Stromal cell of bone marrow (primary cell): ENCODE data around the gene MEIS1.

Experiments
- DNase-seq: peaks from one replicate; pipeline ENCODE4 v3.0.0-alpha.2; 2012; ENCODE audit warnings: low read depth

Gene MEIS1

DNA sequence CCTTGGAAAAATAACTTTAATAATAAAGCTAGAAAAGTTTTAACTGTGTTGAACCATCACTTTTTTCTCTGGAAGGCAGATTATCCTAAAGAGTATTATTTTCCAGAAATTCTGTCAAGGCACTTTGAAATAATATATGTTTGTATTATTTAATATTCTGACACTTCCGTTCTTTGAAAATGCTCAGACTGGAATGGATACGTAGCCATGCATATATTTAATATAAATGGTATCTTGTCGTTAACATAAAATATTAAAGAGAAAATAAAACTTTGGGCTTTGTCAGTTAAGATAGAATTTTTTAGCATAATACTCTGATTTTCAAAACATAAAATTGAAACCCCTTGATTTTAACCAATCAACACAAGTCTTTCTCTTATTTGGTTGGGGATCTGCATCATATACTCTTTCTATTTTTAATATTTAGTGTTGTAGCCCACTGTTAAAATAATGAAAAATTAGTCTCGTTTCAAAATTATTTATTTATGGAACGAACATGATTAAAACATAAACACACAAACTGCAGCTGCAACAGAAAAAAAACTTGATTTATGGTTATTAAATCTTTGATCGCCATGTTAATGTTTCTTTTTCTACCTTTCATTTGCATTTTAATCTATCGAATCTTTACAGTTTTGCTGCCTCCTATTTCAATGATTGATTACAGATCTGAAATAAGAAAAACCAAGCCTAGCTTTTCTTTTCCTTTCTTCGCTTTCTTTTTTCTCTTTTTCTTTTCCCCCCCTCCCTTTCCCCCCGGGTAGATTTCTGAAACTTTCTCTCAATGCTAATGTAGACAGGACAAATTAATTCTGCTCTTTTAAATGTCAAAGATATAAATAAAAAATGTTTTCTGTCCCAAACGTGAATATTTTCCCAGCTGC lies 145.5 kb downstream of the MEIS1 start:
- DNase-seq = no peak

DNA sequence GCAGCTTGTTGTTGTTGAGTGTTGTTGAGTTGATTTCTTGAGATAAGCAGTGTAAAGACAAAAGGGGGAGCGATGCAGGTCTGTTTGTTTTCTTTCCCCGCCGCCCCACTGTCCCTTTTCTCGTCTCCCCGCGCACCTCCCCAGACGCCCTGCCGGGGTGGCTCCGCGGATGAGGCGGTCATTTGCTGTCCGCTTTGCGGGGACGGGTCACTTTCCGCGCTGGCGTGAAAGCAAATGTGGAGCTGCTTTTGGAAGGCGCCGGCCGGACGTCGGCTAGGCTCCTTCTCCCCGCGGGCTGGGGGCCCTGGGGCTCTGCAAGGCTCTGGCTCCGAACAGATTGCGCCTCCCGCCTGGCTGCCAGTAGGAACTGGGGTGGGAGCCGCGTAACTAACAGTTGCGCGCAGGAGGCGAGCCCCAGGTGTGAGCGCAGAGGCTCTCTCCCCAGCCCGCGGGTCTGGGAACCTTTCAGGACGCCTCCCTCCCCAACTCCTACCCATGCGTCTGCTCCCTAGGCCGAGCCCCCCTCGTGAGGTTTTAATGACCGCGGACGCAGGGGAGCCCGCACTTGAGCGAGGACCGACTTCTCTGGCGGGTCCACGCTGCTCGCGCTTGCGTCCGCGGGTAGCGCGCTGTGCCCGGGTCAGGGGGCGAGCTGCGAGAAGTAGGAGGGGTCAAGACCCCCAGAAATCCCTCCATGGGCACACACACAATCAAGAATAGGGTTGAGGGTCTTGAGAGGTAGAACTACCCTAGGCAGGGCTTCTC lies 146.6 kb downstream of the MEIS1 start:
- no peak for DNase-seq

DNA sequence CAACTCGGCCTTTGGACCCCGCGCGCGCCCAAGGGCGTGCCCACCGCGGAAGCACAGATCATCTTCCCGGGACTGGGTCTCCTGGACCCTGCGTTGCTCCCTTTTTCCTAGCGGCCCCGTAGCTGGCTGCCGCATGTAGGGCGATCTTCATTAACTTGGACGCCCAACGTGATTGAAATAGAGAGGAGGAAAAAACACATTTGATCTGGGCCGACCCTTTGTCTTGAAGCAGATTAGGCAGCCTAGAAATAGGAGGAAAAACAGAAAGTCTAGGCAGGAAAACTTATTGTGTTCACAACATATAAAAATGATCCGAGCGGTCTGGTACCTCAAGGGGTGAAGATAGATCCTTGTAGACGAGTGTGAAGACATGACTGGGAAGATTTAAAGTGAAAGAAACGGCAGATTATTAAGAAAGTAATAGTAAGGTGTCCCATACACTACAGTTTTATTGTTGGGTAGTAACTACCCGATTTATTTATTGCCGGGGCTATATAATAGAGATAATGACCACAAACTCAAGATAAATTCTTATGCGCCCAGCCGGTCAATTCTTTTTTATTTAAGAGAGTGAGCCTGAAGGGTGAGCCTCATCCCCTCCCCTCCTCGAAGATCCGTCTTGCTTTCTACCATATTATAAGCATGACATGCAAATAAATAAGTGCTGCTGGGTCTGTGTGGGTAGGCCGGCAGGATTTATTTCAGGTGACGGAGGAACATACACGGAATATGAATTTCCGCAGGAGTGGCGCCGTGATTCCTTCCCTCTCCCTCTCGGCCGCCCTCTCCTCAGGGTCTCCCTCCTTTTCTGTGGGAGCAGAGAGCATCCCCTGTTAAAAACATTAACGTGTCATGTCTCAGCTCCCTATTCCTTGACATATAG lies 147.4 kb downstream of the MEIS1 start:
- no peak for DNase-seq

DNA sequence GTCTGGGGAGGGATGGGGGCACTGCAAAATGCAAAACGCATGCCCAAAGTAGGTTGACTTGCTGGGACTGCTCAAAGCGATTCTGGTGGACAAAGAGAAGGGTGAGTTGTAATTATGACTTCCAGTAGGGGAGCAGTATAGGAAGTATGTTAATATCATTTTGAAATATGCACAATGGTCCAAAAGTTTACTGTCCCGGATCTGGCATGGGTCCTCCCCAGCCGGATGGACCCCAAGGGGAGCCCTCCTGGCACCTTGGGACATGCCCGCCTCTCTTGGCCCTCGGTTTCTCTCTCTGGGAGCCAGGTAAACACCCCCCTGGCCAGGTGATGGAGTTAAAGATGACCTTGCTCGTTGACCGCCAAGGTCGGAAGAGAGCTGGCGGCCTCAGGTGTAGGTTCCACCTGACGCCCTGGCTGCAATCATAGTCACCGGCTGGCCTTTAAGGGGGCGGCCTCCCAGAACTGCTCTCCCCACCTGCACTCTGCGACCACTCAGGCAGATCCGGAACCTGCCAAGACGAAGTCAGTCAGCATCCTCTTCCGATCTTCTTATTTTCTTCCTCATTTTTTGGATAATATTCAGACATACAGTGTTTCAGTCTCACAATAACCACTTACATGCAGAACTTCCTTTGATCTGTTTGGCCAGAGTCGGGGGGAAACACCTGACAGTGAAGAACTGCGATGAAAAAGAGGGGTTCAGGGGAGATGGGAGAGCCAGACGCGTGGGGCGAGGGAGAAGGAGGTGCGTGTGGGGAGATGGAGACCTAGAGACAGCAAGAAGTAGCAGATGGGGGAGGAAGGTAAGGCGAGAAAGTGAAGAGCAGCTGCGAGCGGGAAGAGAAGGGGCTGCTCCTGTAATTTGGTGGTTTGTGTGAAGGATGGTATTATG lies 148.3 kb downstream of the MEIS1 start:
- no peak for DNase-seq

DNA sequence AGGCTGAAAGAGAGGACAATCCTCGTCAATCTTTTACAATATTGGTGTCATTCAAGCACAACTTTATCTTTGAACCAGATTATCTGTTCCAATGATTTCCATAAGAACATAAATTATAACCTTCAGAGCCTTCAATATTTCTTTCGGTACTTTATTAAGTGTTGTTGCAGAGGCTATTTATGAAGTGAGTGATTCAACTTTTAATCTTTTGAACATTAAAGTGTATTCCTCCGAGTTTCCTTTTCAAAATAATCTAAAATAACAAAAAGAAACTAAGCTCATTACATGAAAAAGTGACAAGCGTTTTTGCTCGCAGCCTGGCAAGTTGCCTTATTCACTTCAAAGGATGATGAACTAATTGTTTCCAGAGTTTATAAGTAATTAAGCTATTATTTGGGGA lies 149.0 kb downstream of the MEIS1 start:
- no peak for DNase-seq

DNA sequence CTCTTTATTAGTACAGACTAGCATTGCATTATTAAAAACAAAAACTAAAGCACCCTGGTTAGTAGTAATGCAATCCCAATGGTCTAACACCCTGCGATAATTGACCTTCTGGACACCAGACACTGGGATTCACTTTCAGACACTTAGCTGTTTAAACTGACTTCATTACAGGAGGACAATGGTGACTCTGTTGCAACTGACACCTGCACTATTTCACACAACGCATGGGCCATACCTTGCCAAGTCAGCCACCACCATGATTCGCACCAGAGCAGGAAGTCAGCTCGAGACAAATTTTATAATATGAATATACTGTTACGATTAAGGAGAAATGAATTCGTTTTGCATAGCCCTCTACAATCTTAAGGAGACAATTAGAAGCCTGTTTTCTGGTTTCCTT lies 150.7 kb downstream of the MEIS1 start:
- no peak for DNase-seq

DNA sequence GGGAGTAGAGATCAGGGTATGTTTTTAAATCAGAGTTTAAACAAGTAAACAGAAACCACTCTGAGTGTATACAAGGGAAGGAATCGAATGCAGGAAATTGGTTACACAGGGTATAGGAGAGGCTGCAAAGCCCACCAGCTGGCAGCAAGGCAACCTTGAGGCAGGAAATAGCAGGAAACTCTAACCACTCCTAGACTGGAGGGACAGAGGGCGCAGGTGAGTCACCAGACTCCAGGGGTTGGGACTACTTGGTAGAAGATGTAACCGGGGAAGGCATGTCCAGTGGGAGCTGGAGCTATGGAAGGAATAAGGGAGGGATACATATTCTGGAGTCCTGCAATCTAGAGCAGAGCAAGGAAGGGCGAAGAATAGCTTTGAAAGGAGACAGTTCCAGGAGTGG lies 152.3 kb downstream of the MEIS1 start:
- no peak for DNase-seq

DNA sequence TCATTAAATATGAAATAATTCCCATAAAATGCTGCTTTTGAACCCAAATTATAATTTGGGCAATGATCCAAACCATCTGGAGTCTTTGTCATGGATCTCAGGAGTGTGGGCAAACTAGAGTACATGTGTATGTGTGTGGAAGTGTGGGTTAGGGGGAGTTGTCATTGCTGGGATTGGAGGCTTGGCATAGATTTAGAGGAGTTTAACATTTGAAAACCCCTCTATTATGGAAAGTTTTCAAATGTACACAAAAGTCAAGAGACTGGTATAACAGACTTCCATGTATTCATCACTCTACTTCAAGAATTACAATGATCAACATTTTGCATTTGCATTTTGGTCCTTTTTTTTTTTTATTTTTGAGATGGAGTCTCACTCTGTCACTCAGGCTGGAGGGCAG lies 159.1 kb downstream of the MEIS1 start:
- DNase-seq = no peak

DNA sequence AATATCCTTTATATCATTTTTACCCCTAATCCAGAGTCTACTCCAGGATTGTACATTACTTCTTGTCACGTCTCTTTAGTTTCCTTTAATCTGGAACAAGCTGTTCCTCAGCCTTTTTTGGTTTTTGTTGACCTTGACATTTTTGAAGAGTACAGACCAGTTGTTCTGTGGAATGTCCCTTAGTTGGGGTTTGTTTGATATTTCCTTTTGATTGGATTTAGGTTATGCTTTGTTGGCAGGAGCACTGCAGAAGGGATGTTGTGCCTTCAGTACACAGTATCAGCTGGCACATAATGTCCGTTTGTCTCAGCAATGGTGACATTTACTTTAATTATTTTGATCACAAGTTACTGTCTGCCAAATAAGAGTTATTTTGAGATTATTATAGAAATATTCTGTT lies 160.6 kb downstream of the MEIS1 start:
- no peak for DNase-seq

DNA sequence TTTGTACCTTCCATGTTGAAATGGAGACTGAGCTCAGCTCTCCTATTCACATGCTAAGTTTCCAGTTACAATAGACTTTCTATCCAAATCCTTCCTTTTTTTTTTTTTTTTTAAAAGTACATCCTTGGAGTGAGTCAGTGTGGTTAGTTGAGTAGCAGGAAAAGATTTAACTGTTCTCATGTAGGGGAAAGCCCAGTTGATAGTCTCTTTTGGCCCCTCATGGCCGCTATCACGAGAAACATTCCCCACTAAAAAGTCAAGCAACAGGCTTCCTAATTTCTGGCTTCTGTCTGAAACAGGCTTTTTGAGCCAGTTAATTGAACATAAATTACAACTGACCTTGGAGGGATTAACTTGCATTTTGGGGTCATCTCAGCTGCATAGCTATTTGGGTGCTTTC lies 161.3 kb downstream of the MEIS1 start:
- peak; percentile 17 for DNase-seq

DNA sequence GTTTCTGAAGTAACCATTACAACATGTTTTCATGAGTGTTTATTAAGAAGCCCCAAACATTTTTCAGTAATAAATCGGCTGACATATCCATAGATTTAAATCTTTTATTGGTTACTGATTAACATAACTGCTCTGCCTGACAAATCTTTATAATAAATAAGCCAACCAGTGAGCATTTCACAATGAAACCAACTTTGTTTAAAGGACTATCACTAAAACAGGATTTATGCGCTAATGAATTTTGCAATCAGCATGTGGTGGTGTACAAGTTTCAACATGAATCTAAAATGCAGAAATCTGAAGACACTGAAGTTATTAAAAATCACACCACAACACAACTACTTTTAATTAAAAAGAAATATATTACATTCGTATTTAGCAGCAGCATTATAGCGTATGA lies 166.7 kb downstream of the MEIS1 start:
- DNase-seq = no peak

DNA sequence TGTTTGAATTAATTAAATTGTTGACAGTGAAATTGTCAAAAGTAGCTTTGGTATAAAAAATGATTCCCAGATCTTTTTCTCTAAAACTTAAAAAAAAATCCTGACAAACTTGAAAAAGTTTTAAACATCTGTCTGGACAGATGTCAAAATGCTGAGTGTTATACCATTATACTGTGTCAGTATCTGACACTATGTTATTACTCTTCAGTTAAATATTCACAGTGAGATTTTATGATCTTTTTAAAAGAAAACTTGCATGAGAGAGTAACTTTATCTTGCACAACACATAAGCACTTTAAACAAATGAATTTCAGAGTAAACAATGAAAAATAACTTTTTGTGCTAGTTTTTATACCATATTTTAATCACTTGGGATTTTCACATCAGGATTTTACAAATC lies 167.4 kb downstream of the MEIS1 start:
- DNase-seq = no peak

DNA sequence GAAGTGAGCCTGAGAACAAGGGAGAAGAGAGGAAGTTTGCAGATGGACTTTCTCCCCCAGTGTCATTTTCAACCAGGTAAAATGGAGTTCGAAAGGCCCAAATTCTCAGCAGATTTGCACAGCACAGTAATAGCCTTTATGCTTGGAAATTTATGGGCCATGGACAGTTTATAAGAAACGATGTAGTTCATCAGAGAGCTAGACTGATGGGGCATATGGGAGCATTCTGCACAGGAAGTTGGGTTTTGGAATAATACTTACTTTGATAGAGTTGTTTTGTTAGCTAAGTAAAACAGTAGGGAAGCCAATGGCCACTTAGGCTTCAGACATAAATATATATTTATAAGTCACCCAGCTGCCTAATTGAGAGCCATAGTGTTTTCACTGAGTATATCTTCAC lies 169.4 kb downstream of the MEIS1 start:
- no peak for DNase-seq

DNA sequence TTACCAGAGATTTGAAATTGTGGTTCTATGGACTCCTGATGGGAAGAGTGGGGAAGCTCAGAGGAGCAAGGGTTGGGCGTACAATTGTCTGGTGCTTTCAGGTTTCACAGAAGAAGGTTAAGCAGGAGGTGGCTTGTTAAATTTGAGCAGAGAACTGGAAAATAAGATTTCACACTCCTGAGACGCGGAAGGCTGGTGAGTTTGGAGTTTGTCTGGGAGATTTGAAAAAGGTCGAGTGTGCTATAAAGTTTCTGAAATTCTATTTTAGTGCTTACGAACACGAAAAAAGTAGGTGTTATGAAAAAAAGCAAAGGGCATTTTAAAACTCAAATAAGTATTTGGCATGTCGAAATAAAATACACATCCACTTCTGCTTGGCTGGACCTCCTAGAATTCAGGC lies 170.1 kb downstream of the MEIS1 start:
- no peak for DNase-seq

DNA sequence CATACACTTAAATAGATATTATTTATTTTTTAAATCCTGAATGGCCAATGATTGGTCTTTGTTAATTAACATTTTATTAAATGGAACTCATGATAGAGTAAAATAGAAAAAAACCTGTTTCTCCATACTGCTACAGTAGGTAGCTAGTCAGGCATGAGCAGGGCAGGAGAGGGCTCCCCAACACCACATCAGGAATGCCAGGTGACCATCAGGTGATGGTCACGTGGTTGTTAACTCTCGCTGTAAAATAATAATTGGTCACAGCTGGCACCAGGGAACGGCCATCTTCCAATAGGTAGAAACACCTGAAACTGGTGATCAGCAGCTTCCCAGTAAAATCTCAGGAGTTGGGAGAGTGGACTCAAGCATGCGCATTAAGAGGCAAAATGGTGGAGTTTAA lies 172.2 kb downstream of the MEIS1 start:
- no peak for DNase-seq
